Measurements from ENCODE around the gene TUBGCP4.
"Not testable (repeated sequence)": the region's sequence is repeated elsewhere in the genome, so short reads cannot be mapped to it uniquely, and the experiment has no call there.

The TUBGCP4 gene, protein sequence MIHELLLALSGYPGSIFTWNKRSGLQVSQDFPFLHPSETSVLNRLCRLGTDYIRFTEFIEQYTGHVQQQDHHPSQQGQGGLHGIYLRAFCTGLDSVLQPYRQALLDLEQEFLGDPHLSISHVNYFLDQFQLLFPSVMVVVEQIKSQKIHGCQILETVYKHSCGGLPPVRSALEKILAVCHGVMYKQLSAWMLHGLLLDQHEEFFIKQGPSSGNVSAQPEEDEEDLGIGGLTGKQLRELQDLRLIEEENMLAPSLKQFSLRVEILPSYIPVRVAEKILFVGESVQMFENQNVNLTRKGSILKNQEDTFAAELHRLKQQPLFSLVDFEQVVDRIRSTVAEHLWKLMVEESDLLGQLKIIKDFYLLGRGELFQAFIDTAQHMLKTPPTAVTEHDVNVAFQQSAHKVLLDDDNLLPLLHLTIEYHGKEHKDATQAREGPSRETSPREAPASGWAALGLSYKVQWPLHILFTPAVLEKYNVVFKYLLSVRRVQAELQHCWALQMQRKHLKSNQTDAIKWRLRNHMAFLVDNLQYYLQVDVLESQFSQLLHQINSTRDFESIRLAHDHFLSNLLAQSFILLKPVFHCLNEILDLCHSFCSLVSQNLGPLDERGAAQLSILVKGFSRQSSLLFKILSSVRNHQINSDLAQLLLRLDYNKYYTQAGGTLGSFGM

DNA sequence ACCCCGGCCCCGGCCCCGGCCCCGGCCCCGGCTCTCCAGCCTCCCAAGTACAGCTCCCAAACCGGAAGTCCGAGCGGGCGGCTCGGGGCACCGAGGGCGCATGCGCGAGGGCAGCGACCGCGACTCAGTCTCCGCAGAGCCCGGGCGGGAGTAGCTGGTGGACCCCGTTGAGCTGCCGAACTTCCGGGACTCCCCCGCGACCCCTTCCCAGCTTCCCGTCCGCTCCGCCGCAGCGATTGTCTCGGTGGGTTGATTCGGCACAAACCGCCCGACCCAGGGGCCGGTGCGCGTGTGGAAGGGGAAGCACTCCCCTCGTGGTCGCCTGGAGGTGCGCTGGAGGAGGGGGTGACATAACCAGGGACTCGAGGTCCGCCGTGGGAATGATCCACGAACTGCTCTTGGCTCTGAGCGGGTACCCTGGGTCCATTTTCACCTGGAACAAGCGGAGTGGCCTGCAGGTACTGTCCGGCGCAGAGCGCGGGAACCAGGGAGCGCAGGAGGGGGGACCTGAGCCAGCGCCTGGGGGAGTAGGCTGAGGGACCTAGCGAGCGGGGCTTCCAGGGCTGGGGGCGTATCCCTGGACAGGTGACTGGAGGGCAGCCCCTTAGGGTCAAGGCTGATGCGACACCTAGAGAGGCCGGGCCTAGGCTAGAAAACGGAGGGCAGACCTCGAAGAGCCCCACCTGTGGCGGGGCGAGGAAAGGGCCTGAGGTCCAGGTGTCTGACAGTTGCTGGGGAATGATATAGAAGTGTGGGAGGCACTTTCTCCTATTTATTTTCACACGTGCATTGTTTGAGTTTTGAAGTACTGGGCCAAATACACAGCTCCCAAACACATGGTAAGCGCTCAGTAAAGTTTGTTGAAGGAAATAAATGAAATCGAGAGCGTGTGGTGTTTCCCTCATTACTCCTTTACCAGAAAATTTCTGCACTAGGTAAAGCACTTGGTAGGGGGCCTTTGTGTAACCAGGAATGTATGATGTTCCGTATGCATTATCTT is at the start of gene TUBGCP4, which contains the start of gene ZSCAN29:
Gene TUBGCP4, plus strand, starts transcription at position 127 of the 1,000 bp plus-strand sequence. Its CDS starts 254 bp downstream, at position 381.
Gene ZSCAN29, minus strand, starts transcription at position 69 of the 1,000 bp plus-strand sequence. CDS start 1,130 bp downstream, outside the sequence.
- DNase-seq (ENCODE audit: insufficient read length, low spot score): peak; percentile 86
- peak; percentile 83 for FAIRE-seq

DNA sequence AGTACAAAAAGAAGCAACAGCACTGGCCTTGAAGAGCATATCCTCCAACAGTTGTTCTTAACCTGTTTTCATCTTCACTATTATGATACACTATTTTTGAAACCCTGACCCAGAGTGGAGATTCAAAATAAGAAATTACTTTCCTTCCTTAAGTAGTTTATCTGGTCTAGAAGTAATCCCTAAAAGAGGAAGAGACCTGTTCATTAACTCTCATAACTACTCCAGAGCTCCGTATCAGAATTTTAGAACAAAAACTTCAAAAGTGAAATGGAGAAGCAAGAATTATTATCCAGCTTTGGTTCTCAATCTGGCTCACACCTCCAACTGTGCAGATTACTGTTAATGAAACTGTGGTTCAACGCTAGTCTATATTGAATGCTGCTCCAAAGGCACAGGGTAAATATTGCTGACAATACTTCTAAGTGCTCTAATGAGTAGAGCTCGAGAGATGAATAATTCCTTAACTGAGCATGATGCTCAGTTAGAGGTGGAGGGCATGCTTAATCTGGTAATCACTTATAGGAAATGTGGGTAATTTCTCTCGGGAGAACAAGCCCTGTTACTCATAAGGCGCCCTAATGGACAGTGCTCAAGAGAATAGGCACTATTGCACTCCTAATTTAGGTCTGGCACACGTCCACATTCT is 45.7 kb upstream of the TUBGCP4 start:
- no peak for DNase-seq (ENCODE audit: insufficient read length, low spot score)
- FAIRE-seq: no peak

DNA sequence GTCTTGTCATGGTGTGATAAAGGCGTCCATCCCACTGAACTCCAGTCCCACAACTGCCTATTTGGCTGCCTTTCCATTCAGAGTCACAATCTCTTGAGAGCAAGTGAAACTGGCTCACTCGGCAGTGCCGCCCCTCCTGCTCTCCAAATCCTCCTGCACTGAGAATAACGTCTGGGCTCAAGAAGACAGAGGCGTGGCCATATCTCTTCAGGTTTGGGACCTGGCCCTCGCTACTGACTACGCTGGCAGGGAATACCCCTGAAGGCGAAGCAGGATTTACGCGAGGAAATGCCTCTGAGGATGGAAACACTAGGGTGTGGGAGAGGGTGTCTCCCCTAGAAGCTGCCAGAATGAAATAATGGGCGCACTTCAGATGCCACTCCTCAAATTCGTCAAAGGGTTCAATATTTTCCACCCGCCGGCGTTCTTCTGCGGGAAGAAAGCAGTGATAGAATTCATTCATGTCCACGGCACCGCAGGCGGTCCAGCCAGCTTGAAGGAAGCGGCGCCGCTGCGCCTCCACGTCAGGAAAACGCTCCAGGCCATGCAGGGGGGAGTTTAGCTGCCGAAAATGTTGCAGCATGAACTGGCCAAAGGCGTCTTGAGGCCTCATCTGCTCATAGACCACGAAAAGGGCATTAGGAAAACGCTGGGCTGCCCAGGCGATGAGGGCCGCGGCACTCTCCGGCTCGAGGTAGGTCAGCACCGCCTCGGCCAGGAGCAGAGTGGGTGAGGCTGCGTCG is 41.5 kb upstream of the TUBGCP4 start:
- no peak for FAIRE-seq

DNA sequence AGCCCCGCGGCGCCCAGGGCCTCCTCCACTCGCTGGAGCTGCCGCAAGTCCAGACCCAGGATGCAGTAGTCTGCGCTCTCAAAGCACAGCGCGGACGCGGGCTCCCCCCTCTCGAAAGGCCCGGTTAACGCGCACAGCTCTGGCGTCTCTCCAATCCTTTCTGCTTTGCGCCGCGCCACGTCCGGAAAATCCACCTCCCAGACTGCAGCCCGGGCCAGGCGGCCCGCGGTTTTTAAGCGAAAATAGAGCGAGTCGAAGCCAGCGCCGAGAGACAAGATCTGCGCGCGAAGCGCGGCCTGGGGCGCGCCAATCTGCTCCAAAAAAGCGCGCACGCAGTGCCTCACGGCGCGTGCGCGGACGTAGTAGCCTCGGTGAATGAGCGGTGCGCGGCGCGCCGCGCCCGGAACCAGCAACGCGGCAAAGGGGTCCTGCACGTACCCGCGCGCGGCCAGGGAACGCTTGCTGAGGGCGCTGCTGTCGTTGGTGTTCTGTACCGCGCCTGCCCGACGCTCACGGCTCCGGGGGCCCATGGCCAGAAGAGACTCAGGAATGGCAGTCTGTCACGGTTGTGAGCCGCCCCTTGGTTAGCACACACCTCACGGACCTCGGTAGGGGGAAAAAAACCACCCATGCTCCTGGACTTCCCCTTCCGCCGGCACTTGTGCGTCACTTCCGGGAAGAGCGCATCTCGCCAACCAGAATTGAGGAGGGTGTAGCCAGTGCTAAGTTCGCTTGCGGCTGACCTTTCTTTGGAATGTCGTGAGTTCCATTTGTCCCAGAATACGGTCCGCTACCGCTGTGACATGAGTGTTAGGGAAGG is 40.7 kb upstream of the TUBGCP4 start, which contains the start of gene LCMT2:
Gene LCMT2, minus strand, starts transcription at position 614 of the 820 bp plus-strand sequence. Its CDS starts 84 bp downstream, at position 530.
- FAIRE-seq (peak; percentile 98), DNase-seq (ENCODE audit: insufficient read length, low spot score) (peak; percentile 78)

More for the DNA sequence above, 41.5 kb upstream of the TUBGCP4 start:
- DNase-seq (ENCODE audit: insufficient read length, low spot score): no peak

DNA sequence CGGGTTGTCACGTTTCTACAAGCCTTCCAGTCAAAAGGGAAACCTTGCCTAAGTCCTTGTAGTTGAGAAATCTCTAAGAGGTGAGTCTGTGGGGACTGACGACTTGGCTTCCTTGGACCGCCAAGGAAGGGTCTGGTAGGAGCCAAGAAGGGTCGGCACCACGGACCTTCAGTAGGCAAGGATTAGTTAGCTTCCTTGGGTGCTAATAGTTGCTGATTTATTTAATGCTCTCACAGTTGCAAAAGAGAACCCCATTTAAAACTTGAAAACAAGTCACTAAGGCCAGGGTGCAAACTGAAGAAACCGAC is 40.2 kb upstream of the TUBGCP4 start:
- DNase-seq (ENCODE audit: insufficient read length, low spot score): peak; percentile 13
- FAIRE-seq: no peak

DNA sequence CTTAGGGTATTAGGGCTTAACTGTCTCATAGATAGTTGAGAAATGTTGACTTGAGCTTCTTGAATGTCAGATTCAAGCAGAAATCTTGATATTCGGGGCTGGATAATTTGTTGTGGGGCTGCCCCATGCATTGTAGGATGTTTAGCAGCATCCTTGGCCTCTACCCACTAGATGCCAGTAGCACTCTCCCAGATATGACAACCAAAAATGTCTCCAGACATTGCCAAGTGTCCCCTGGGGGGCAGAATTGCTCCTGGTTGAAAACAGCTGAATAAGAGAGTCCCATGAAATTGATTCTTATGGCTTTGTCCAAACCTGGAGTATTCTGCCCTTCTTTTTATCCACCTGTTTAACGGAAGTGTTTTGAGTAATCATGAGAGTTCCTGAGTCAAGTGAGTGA is 24.6 kb upstream of the TUBGCP4 start:
- no peak for DNase-seq (ENCODE audit: insufficient read length, low spot score)
- peak; percentile 33 for FAIRE-seq

DNA sequence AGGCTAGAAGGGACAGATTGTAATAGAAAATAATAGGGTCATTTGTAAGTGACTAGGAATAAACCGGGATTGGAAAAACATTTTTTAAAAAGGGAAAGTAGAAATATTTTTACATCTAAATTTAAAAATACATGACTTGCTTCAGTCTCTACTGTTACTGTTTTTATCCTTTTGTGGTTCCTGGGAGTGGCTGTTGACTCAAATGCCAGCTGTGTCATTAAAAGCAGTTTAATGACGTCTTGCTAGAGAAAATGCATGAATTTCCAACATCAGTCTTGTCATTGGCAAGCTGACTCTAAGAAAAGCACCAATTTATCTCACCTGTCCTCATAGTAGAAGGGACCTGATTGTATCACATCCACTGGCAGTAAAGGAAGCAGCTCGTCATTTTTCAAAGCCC is 23.8 kb upstream of the TUBGCP4 start:
- FAIRE-seq (no peak), DNase-seq (ENCODE audit: insufficient read length, low spot score) (no peak)

DNA sequence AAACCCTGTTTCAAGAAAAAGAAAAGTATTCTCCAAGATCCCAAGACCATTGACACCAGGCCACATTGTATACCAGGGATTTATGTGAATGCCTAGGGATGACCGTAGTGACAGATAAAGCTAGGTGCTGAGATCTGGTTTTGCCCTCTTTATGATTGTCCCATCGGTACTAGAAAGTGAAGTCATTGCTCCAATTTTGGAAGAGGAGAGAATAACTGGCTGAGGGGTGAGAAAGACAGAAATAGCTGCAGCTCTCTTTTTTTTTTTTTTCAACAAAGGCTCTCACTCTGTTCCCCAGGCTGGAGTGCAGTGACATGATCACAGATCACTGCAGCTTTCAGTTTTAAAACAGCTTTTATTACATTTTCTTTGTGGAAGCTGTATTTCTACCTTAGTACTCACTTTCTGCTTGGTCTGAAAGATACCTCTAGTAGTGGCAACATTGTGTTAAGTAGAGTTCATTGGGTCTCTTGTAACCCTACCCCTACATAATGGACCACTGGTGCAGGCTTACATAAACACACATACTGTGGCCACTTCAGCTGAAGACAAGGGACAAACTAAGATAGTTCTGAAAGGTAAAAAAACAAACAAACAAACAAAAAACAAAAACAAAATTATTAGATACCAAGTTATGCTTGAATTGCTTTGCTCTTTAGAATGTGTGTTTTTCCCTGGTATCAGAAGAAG is 18.1 kb upstream of the TUBGCP4 start:
- no peak for FAIRE-seq
- DNase-seq (ENCODE audit: insufficient read length, low spot score): no peak

DNA sequence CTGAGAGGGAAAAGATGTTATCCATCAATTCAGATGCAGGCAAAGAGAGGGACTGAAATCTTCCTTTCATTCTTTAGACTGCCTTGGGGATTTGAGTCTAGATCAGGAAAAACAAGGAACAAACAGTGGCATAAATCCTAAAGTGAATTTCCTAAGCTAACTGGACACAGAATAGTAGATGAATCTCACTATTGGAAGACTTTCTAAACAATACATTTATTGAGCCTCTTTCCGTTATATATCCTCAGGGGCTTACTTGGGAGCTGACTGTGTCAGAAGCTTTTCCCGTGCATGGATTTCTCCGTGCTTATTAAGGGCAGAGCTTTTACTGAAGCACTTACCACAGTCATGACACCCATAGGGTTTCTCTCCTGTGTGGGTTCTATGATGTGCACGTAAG is 10.1 kb upstream of the TUBGCP4 start:
- FAIRE-seq (no peak), DNase-seq (ENCODE audit: insufficient read length, low spot score) (no peak)

DNA sequence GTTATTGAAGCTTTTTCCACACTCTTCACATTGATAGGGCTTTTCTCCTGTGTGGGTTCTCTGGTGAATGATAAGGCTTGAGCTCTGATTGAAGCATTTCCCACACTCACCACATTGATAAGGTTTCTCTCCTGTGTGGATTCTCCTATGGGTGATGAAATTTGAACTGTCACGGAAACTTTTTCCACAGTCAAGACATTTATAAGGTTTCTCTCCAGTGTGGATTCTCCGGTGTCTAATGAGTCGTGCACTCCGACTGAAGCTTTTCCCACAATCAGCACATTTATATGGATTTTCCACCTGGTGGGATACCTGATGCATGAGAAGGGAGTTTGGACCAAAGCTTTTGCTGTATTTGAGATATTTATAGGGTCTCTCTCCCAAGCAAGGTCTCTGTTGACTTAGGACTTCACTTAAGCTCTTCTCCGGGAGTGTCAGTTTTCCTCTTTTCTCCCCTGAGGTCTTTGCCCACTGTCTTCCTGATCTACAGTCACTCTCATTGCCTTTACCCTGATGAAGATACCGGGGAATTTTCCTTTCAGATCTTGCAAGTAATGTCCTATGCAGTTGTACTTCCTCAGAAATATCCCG is 9.5 kb upstream of the TUBGCP4 start:
- no peak for FAIRE-seq
- no peak for DNase-seq (ENCODE audit: insufficient read length, low spot score)

DNA sequence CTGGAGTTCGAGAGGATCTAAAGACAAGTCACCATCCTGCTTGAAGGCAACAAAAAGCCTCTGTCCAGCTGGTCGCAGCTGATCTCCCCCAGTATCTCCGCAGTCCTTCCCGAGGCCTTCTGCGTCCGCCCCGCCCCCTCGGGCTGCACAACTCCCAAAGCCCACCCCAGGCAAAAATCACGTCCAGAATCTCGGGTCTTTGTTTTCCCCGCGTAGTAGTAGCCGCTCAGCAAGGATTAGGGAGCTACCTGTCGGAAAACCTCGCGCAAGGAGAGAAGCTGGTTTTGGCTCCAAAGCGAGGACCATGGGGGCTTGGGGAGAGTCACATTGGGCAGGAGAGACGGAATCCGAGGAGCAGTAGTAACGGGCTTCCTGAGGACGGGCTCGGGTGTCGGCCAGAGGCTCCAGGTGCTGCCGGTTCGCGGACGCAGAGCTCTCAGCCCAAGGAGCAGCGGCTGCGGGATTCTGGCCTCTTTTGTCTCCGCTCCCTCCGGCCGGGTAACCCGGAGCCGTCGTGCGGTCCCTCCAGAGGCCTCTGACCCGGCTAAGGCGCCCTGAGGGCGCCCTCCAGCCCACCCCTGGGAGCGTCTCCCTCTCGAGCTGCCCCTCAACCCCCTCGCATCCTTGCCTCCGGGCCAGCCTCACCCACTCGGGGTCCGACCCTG is 459 bp upstream of the TUBGCP4 start:
- FAIRE-seq: no peak
- DNase-seq (ENCODE audit: insufficient read length, low spot score): no peak

DNA sequence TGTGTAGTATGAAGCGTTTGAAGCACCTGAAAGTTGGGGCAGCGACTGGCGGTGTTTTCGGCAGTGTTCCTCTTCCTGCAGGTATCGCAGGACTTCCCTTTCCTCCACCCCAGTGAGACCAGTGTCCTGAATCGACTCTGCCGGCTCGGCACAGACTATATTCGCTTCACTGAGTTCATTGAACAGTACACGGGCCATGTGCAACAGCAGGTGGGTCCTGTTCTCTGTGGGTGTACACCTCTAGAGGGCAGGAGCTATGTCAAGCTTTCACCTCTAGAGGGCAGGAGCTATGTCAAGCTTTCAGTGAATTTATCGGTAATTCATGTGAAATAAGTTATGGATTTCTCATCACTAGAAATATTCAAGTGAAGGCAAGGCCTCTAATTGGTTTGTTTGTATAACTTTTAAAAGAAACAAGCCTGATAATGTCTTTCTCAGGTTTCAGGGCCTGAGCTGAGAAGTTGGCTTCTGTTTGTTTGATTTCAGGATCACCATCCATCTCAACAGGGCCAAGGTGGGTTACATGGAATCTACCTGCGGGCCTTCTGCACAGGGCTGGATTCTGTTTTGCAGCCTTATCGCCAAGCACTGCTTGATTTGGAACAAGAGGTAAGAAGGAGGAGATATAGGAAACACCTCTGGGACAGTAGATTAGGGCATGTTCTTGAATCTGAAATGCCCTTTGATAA is 5.3 kb downstream of the TUBGCP4 start:
- FAIRE-seq (peak; percentile 97), DNase-seq (ENCODE audit: insufficient read length, low spot score) (peak; percentile 25)

DNA sequence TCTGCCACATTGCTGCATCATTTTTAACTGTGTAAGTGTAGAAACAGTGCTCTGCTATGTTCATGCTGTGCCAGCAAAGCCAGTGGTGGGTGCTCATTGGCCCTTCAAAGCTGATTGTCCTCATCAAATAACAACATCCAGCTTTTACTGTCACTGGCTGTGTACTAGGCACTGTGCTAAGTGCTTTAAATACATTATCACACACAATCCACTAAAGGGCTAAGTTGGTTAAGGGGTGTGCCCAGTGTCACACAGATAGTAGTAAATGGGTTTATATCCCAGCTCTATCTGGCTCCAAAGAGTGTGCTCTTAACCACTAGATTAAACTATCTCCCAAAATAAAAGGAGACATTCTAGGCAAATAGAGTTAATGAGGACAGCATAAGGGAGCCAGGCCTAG is 7.7 kb downstream of the TUBGCP4 start:
- no peak for DNase-seq (ENCODE audit: insufficient read length, low spot score)
- FAIRE-seq: no peak

DNA sequence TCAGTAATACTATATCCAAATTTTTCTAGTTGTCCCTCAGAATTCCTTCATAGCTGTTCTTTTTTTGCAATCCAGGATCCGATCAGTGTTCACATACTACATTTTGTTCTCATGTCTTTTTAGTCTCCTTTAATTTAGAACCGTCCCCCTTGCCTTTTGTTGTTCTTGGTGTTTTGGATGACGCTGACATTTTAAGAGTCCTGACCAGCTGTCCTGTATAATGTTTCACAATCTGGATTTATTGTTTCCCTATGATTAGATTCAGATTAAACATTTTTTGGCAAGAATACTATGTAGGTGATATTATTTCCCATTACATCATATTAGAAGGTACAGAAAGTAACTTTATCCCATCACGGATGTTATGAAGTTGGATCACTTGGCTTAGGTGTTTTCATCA is 11.4 kb downstream of the TUBGCP4 start:
- FAIRE-seq (no peak), DNase-seq (ENCODE audit: insufficient read length, low spot score) (no peak)

DNA sequence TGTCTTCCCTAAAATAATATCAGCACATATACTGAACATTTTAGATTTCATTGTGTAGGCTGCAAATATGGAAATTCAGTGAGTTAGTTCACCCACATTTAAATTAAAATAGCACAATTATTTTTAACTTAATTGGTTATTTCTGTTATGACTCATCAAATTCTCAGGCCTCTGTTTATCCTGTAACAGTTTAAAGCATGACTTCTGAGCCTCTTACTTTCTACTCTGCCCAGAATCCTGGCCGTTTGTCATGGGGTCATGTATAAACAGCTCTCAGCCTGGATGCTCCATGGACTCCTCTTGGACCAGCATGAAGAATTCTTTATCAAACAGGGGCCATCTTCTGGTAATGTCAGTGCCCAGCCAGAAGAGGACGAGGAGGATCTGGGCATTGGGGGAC is 12.2 kb downstream of the TUBGCP4 start:
- FAIRE-seq: no peak
- no peak for DNase-seq (ENCODE audit: insufficient read length, low spot score)

DNA sequence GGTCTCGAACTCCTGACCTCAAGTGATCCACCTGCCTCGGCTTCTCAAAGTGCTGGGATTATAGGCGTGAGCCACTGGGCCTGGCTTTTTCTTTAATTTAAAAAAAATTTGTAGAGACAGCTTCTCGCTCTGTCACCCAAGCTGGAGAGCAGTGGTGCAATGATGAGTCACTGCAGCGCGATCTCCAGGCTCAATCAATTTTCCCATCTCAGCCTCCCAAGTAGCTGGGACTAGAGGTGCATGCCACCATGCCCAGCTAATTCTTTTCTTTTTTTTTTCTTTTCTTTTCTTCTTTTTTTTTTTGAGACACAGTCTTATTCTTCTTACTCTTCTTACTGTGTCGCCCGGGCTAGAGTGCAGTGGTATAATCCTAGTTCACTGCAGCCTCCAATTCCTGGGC is 19.8 kb downstream of the TUBGCP4 start:
- FAIRE-seq (no peak), DNase-seq (ENCODE audit: insufficient read length, low spot score) (no peak)

DNA sequence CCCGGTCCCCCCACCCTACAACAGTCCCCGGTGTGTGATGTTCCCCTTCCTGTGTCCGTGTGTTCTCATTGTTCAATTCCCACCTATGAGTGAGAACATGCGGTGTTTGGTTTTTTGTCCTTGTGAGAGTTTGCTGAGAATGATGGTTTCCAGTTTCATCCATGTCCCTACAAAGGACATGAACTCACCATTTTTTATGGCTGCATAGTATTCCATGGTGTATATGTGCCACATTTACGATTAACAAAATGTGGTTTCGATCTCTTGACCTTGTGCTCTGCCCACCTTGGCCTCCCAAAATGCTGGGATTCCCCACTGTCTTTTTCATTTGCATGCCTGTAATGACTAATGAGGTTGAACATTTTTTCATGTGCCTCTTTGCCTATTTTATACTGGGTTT is 22.7 kb downstream of the TUBGCP4 start:
- not testable (repeated sequence) for DNase-seq (ENCODE audit: insufficient read length, low spot score); FAIRE-seq

All from GM19239 (cell line).